GM18951 (cell line): ENCODE results near the gene ITPKB.
"Not testable (repeated sequence)": the region's sequence is repeated elsewhere in the genome, so short reads cannot be mapped to it uniquely, and the experiment has no call there.

Experiments
- POLR2A ChIP-seq: IDR thresholded peaks from 4 replicates; pipeline ENCODE4 v1.6.1; 2011; ENCODE audit warnings: mild to moderate bottlenecking; ENCODE audit not compliant: insufficient read length, insufficient read depth; ENCODE audit errors: extremely low read depth
- in situ Hi-C: fragments of 300-500 bp; cut with MboI; formaldehyde crosslinking; loops from one replicate; pipeline ENCODE4 v1.12.0; 2022; ENCODE audit warnings: low sequenced_read_pairs, mixed read lengths, inconsistent platforms; ENCODE audit not compliant: unreplicated experiment

The ITPKB gene

GRCh38 chr1:226602186-226603021, 136.7 kb downstream of the ITPKB start:
- in situ Hi-C loops = loop anchor here (25.0 kb wide), 1 partner anchor 835 kb away; no protein-coding TSS in a partner anchor
- TF ChIP-seq POLR2A = no peak

- in situ Hi-C loops = loop anchor here (25.0 kb wide), 1 partner anchor 836 kb away; no protein-coding TSS in a partner anchor
- no peak for TF ChIP-seq POLR2A
Measured at GRCh38 chr1:226601456-226601855, 137.6 kb downstream of the ITPKB start.

- TF ChIP-seq POLR2A = no peak
- in situ Hi-C loops = loop anchor here (25.0 kb wide), 1 partner anchor 837 kb away; no protein-coding TSS in a partner anchor
Measured at GRCh38 chr1:226600254-226600653, 138.8 kb downstream of the ITPKB start.

DNA sequence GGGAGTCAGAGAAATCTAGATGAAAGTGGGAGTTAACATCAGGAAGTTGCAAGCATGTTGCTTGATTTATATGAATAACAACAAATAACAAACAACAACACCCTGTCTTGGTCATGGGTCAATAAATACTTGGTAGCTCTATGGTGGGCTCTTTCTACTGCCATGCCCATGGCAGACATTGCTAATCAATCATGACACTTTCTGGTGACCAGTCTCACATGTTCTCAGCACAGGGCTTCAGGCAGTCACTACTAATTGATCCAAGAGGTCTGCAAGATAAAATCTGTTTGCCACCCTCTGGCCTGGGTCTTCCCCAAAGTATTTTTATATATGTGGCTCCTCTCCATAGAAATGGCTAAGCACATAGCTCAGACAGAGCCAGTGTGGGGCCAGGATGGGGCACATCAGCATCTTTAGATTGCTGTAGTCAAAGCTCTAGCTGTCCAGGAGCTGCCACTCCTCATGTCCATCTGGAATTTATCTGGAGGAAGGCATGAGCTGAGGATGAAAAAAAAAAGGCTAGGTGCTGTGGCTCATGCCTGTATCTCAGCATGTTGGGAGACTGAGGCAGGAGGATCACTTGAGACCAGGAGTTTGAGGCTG, 139.3 kb downstream of the ITPKB start:
- no peak for TF ChIP-seq POLR2A
- in situ Hi-C loops = loop anchor here (25.0 kb wide), 1 partner anchor 838 kb away; no protein-coding TSS in a partner anchor

GRCh38 chr1:226598955-226599354, 140.1 kb downstream of the ITPKB start:
- in situ Hi-C loops = not testable (repeated sequence)

DNA sequence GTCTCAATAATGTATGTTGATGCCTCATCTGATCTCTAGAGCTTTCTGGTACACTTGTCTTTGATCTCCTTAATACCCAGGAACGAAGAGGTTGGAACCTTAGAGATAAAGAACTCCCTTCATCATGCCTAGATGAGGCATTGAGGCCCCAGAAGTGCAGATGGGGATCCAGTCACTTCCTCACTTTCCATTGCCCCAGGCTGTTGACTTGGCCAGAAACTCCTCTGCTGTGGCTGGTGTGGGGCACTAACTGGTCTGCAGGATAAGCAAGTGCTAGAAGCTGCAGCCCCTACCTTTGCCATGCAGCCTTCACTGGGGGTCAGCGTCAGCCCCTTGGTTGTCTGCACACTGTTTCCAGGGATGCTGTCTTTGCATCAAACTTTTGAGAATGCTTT, 140.6 kb downstream of the ITPKB start:
- TF ChIP-seq POLR2A = no peak
- in situ Hi-C loops = no loop called here

- no peak for TF ChIP-seq POLR2A
Measured at GRCh38 chr1:226597616-226598454, 141.2 kb downstream of the ITPKB start.

GRCh38 chr1:226596531-226597165, 142.4 kb downstream of the ITPKB start:
- TF ChIP-seq POLR2A = no peak
- in situ Hi-C loops = no loop called here

More at GRCh38 chr1:226597616-226598454, 141.2 kb downstream of the ITPKB start:
- in situ Hi-C loops = no loop called here

DNA sequence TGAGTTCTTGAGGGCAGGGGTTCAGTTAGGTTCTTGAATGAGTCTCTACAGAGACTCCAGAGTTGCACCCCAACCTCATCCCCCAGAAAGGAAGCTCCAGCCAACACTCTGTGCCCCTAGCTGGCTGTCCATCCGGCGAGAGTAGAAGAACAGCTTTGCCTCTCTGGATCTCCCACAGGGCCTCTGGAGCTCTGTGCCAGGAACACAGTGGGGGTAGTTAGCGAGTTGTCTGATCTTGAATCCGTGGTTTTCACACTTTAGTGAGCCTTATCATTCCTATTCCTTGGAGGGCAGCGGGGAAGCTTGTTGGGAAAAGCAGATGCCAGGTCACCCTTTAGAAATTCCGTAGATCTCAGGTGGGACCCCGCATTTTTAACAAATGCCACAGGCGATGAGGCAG, 145.5 kb downstream of the ITPKB start:
- in situ Hi-C loops = no loop called here
- no peak for TF ChIP-seq POLR2A

GRCh38 chr1:226590614-226591013, 148.5 kb downstream of the ITPKB start:
- TF ChIP-seq POLR2A = no peak
- in situ Hi-C loops = no loop called here

GRCh38 chr1:226589008-226589733, 149.9 kb downstream of the ITPKB start:
- in situ Hi-C loops = no loop called here
- no peak for TF ChIP-seq POLR2A

- TF ChIP-seq POLR2A = no peak
- in situ Hi-C loops = no loop called here
Measured at GRCh38 chr1:226588484-226588883, 150.6 kb downstream of the ITPKB start.
